HG03378 (cell line): ENCODE measurements around the gene HIVEP1.

ENCODE experiments used
- ATAC-seq: cut with Tn5 transposase; IDR thresholded peaks from one replicate; pipeline ENCODE4 v1.9.1; 2021; ENCODE audit warnings: mild to moderate bottlenecking, moderate library complexity; ENCODE audit not compliant: unreplicated experiment

Gene HIVEP1

GRCh38 chr6:12047304-12047703 lies 35.2 kb downstream of the HIVEP1 start:
- no peak for ATAC-seq

DNA sequence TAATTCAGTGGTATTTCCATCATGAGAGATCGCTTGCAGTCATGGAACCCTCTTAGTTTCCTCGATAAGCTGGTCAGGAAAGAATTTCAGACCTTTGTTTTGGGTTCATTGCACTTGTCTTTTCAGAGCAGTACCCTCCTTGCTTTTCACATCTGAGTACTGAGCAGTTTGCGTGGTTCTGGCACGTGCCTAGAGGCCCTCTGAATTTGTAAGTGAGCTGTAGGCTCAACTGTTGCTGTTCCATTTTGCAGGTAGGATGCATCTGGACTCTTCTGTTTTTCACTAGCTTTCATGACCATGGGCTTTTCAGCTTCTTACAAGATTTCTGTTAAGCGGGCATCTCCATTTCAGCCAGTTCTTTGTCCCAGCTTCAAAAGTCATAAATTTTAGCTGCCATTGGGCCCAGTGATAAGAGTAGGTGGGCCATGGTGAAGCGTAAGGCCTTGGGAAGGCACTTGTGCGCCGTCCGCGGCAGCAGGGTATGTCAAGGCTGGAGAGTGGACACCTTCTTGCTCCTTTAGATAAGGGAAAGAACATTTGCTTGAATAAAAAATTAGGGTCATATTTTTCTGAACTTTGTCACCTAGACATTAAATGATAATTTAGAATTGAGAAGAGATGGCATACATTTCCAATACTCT lies 35.8 kb downstream of the HIVEP1 start:
- no peak for ATAC-seq

GRCh38 chr6:12048609-12049008 lies 36.5 kb downstream of the HIVEP1 start:
- no peak for ATAC-seq

GRCh38 chr6:12049165-12049564 lies 37.1 kb downstream of the HIVEP1 start:
- peak; percentile 37 for ATAC-seq

GRCh38 chr6:12051861-12052368 lies 39.8 kb downstream of the HIVEP1 start:
- ATAC-seq = peak; percentile 88

- ATAC-seq = no peak
Measured at GRCh38 chr6:12058172-12058961, 46.3 kb downstream of the HIVEP1 start.

- peak; percentile 73 for ATAC-seq
Measured at GRCh38 chr6:12060780-12061609, 48.9 kb downstream of the HIVEP1 start.

- ATAC-seq = no peak
Measured at GRCh38 chr6:12062605-12063004, 50.5 kb downstream of the HIVEP1 start.

DNA sequence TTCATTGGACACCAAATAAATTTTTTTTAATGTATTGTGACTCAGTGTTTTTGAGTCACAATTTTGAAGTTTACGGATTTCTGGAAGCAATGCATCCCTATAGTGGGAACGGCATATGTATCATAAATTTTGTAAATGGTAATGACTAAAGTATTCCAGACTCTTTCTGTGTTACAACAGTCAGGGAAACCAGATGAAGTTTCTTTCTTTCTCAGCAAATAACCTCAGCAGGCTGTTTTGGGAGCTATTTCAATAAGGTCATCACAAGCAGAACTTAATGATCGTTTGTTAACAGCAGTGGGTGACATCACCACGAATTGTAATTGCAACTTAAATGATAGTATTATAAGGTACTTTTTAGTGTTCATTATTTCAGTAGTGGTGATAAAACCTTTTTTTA lies 52.0 kb downstream of the HIVEP1 start:
- ATAC-seq = no peak

DNA sequence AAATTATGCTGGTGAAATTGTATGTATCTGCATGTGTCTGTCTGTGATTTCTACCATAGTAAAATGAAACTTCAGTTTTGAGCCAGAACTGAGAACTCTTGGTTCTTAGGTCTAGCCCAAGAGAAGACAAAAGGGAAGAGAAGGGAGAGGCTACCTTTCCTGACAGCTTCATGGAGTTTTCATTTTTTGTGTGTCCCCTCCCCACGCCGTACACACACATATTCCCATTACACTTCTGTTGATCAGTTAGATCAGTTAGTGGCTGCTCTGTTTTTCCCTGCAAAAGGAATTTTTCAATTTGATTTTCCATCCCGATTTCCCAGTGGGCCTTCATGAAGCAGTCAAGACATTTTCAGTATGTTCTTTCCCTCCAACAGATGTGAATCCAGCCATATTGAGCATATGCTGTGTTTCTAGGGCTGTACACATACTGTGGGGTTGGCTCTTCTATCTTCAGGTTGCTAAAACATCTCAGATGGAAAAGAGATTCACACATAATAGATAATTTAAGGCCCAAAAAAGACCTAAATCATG lies 52.5 kb downstream of the HIVEP1 start:
- ATAC-seq = no peak

DNA sequence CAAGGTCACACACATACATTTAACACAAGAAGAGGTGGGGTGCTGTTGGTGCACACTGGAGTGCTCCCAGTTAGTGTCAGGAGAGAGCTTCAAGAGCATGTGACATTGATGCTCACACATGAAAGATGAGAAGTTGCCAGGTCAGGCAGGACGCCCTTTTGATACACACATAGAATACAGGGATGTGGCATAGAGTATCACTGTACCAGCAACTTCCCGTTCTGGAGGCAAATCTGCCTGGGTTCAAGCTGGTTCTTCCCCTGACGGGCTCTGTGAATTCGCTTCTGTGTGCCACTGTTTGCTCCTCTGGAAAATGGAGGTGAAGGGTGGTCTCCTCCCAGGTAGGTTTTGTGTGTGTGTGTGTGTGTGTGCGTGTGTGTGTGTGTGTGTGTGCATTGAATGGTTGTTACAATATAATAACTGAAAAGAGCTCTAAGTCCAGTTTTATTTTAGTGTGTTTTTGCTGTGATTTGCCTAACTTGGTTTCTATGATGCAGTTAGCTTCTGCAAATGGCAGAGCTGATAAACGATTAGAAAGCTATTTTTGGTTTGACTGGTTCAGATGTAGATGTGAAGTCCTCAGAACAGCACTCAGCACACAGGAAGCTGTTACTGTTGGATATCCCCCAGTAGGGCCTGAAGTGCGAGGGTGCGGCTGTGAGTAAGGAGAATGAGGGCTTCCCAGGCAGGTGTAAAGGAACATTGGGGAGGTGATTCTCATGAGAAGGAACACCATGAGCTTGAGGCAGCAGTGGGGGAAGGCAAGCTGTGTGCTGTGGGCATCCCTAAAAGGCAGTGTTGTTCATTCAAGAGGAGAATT lies 53.4 kb downstream of the HIVEP1 start:
- peak; percentile 51 for ATAC-seq

GRCh38 chr6:12066297-12066696 lies 54.2 kb downstream of the HIVEP1 start:
- ATAC-seq = no peak

DNA sequence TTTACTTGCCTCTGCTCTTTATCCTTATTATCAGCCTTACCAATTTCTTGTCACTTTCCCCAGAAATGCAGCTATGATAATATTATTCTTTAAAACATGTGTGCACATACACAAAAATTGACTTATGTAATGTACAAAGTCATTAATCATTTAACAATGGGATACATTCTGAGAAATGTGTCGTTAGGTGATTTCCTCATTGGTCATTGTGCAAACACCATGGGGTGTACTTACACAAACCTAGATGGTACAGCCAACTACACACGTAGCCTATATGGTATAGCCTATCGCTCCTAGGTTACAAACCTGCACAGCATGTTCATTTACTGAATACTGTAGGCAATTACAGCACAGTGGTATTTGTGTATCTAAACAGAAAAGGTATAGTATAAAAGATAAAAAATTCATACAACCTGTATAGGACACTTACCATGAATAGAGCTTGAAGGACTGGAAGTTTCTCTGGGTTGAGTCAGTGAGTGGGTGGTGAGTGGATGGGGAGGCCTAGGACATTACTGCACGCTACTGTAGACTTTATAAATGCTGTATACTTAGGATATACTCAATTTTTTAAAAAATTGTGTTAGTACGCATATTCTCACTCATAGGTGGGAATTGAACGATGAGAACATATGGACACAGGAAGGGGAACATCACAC lies 56.9 kb downstream of the HIVEP1 start:
- ATAC-seq = no peak

DNA sequence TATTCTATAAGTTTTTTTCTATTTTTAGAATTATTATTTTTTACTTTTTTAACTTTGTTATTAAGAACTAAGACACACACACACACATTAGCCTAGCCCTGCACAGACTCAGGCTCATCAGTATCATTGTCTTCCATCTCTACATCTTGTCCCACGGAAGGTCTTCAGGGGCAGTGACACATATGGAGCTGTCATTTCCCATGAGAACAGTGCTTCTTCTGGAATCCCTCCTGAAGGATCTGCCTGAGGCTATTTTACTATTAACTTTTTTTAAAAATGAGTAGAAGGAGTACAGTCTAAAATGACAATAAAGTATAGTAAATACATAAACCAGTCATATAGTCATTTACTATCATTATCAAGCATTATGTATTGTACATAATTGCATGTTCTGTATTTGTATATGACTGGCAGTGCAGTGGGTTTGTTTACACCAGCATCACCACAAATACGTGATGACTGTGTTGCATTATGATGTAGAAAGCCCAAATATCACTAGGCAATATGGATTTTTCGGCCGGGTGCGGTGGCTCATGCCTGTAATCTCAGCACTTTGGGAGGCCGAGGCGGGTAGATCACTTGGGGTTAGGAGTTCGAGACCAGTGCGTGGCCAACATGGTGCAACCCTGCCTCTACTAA lies 57.9 kb downstream of the HIVEP1 start:
- no peak for ATAC-seq

- no peak for ATAC-seq
Measured at GRCh38 chr6:12071064-12071615, 59.0 kb downstream of the HIVEP1 start.

DNA sequence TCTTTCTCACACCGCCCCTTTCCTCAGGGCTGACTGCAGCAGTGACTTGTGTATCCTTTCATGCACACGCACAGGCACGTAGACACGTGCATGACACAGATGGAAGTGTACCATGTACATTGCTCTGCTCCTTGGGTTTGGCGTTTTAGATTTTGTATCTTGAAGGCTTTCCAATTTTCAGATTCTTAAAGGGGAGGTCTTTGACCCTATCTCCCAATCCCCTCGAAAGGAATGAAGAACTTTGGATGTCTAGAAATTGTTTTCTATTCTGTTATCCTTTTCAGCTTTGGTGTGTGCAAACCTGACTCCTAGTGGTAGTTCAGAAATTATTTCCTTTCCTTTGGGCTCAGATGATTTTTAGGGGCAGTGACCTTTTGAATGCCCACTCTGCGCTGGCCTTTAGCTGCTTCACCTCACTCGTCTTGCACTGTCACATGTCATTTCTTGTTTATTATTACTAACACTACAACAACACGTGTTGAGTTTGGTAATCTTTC lies 63.0 kb downstream of the HIVEP1 start:
- ATAC-seq = no peak

GRCh38 chr6:12077021-12077710 lies 65.1 kb downstream of the HIVEP1 start:
- no peak for ATAC-seq

GRCh38 chr6:12078014-12078413 lies 65.9 kb downstream of the HIVEP1 start:
- no peak for ATAC-seq
